Subcutaneous adipose tissue (tissue), 4 donors: ENCODE data around the gene ALPP. TPM values are rescaled to one million over a fixed set of nuclear protein-coding genes. Genes with fewer than 3 reads are reported as not detected.

ENCODE experiments used
- CTCF ChIP-seq: fragments of 450-650 bp; IDR thresholded peaks from one replicate; pipeline ENCODE4 v1.5.1; 2016; ENCODE audit warnings: low read depth, mild to moderate bottlenecking, control low read depth, antibody characterized with exemption, moderate library complexity
- total RNA-seq, 4 donors: library from RNA; depleted of rRNA; stranded (reverse); fragments of >200 nt; gene quantifications; one replicate each; pipeline ENCODE4 v1.1.0, GENCODE V29; 2016

ALPP gene
- total RNA-seq, 4 donors from 2014 or later = not detected

GRCh38 chr2:232377841-232378734 lies 463 bp upstream of the ALPP start:
- TF ChIP-seq CTCF = no peak

- no peak for TF ChIP-seq CTCF
Observed at GRCh38 chr2:232382331-232383225, 4.0 kb downstream of the ALPP start.

- no peak for TF ChIP-seq CTCF
Observed at GRCh38 chr2:232384466-232384865, 5.9 kb downstream of the ALPP start.

GRCh38 chr2:232385660-232386489 lies 7.3 kb downstream of the ALPP start:
- no peak for TF ChIP-seq CTCF

GRCh38 chr2:232386490-232386739 lies 7.9 kb downstream of the ALPP start:
- no peak for TF ChIP-seq CTCF

GRCh38 chr2:232386740-232387450 lies 8.3 kb downstream of the ALPP start:
- TF ChIP-seq CTCF = no peak
